Gastroesophageal sphincter (tissue), 3 donors: ENCODE measurements around the gene NEK4.

Source experiments
- CTCF ChIP-seq, 4 experiments: fragments of 200-600 bp in 2 of 4; fragments of 450-650 bp in 2 of 4; sonication (generic) in 1 of 4; IDR thresholded peaks; one replicate each; pipeline ENCODE4 v1.5.1; 2017 to 2019; ENCODE audit warnings: antibody characterized with exemption in 4 of 4, mild to moderate bottlenecking in 2 of 4, moderate library complexity in 2 of 4
- POLR2A ChIP-seq, 2 donors: fragments of 450-650 bp; IDR thresholded peaks; one replicate each; pipeline ENCODE4 v1.6.1; 2017; ENCODE audit warnings: antibody characterized with exemption in 2 of 2, mild to moderate bottlenecking in 2 of 2, moderate library complexity in 1 of 2

DNA sequence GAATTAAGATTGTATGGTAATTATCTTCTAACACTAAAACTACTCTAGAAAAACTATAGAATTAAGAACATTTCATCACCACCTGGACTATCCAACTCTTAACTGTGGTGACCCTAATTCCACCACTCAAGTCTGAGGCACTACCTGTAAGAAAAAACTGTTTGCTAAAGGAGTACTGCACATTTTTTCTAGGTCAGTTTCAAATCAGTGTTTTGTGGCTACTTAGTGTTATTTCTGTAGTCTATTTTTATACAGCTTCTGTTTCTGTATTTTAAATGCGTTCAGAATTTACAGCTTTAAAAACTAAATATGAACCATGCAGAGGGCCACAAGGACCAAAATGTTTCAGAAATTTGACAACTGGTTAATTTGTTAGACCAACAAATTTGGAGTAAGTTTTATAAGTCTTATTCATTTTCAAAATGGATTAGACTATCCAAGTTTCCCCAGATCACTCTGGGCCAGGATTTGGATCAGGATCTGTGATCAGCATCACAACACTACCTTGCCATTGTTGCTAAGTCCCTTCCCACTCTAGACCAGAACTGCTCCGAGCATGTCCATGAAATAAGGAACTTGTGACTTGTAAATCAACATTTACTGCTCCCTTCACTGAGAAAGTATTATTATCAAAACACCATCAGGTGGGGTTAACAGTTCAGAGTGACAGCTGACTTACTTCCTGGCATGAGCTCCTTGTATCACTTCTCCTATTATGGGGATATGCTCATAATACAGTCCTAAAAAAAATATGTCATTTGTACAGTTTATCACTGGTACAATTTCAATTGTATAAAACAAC is 73.7 kb downstream of the NEK4 start:
- TF ChIP-seq POLR2A (IDR thresholded peaks at IDR 0.05) (no peak), CTCF (IDR thresholded peaks at IDR 0.05) (no peak)
